HG02885 (cell line): ENCODE measurements around the gene TXNDC12.
"Not testable (repeated sequence)": the region's sequence is repeated elsewhere in the genome, so short reads cannot be mapped to it uniquely, and the experiment has no call there.

ENCODE experiments used
- ATAC-seq: cut with Tn5 transposase; IDR thresholded peaks from one replicate; pipeline ENCODE4 v1.9.1; 2021; ENCODE audit warnings: mild to moderate bottlenecking; ENCODE audit not compliant: unreplicated experiment, poor library complexity

TXNDC12 gene

DNA sequence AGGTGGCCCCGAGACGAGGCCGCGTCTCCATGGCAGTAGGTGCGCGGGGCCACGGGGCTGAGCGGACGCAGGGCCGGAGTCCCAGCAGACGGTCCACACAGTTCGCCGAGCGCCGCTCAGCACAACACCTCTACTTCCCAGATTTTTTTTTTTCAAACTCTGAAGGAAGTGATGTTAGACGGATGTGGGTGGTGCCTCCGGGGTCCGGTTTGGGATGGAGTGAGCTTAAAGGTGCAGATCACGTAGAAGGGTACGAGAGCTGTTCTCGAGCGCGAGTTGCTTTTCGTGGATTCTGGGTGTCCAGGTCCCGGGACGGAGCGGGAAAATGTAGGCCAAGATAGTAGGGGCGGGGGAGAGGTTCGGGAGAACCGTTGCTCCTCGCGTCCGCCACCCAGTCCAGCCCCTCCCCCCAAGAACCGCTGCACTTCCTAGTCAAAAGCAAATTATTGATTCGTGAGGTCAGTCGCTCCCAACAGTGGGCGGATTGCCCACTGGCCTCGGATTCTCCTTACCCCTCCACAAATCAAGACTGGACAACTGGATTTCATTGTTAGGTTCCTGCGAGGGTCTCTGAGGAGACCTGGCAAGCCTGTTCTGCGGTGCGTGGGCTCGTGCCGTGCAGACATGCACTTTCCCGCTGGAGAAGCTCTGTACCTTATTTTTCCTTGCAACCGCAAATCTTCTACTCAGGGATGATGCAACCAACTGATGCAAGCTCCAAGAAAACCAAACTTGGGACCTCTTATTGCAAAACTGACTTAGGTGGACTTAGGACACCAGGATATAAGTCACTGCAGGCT, at the start of gene TXNDC12:
Gene TXNDC12, minus strand, starts transcription at position 126 of the 800 bp plus-strand sequence. Its CDS starts 95 bp downstream, at position 31.
- peak; percentile 52 for ATAC-seq

DNA sequence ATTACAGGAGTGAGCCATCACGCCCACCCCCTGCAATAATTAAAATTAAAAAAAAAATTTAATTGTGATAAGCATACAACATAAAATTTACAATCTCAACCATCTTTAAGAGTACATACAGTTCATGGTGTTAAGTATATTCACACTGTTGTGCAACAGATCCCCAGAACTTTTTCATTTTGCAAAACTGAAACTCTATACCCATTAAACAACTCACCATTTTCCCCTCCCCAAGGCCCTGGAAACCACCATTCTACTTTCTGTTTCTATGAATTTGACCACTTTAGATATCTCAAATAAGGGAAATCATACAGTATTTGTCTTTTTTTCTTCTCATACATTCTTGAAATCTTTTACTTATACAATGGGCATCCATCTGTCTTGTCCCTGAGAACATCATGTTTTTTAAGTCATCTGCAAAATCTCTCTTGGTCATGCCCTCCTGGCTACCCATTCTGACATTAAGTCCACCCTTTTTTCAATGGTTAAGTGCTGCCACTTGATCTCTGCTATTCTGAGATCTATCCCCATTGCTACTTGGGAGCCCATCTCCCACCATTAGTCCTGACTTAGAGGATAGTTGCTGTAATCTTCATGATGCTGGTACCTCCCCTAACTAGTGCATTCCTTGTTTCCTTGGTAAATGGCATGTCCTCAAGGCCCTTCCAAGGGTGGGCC, 47.5 kb upstream of the TXNDC12 start:
- no peak for ATAC-seq

DNA sequence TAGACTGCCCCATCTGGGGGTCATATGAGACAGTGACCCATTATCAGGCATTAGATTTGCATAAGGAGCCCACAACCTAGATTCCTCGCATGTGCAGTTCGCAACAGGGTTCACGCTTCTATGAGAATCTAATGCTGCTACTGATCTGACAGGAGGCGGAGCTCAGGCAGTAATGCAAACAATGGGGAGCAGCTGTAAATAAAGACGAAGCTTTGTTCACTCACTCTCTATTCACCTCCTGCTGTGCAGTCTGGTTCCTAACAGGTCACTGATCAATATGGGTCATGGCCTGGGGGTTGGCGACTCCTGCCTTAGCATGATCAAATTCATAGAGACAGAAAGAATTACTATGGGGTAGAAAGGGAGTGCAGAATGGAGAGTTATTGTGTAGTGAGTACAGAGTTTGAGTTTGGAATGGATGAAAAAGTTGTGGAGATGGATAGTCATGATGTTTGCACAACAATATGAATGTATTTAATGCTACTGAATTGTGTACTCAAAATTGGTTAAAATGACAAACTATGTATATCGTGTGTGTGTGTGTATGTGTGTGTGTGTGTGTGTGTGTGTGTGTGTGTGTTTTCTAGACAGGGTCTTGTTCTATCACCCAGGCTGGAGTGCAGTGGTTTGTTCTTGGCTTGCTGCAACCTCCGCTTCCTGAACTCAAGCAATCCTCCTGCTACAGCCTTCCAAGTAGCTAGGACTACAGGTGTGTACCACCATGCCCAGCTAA, 43.3 kb upstream of the TXNDC12 start:
- no peak for ATAC-seq

DNA sequence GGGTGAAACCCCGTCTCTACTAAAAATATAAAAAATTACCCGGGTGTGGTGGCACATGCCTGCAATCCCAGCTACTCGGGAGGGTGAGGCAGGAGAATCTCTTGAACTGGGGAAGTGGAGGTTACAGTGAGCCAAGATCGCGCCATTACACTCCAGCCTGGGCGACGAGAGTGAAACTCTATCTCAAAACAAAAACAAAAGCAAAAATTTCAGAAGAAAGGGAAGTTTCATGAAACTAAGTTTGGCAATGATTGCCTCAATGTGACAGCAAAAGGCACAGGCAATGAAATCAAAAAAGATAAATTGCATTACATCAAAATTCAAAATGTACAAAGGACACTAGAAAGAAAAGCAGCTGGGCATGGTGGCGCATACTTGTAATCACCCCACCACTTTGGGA, 41.2 kb upstream of the TXNDC12 start:
- no peak for ATAC-seq

DNA sequence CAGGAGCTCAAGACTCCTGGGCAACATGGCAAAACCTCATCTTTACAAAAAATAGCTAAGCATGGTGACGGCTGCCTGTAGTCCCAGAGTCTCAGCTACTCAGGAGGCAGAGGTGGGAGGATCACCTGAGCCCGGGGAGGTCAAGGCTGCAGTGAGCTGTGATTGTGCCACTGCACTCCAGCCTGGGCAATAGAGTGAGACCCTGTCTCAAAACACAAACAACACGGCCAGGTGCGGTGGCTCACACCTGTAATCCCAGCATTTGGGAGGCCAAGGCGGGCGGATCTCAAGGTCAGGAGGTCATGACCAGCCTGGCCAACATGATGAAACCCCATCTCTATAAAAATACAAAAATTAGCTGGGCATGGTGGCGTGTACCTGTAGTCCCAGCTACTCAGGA, 39.3 kb upstream of the TXNDC12 start:
- ATAC-seq: not testable (repeated sequence)

DNA sequence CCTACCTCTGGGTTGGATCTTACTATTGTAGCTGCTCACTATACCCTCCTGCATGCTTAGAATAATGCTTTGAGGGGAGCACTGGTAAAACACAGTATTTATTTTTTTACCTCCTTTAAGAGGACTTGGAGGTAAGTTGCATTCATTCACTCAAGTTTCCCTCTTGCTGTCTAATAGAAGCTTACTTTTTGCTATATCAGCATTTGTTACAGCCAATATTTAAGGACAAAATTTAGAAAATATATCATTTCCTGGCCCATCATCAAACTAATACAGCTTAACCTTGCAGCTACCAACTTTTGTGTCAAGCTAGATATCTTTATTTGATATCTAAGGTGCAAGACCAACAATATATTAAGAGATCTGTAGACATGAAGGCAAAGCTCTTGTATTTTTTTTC, 32.9 kb upstream of the TXNDC12 start:
- not testable (repeated sequence) for ATAC-seq

DNA sequence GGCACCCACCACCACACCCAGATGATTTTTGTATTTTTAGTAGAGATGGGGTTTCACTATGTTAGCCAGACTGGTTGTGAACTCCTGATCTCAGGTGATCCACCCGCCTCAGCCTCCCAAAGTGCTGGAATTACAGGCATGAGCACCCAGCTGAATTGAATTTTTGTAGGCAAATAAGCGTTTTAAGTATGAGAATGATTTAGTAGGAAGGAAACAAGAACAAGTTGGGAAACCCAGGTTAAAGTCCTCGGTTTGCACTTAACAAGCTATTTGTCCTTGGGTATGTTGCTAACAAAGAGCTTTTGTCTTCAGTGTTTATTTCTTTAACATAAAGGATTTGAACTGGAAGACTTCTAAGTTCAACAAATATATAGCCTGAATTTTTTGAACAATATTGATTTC, 25.0 kb upstream of the TXNDC12 start:
- no peak for ATAC-seq

DNA sequence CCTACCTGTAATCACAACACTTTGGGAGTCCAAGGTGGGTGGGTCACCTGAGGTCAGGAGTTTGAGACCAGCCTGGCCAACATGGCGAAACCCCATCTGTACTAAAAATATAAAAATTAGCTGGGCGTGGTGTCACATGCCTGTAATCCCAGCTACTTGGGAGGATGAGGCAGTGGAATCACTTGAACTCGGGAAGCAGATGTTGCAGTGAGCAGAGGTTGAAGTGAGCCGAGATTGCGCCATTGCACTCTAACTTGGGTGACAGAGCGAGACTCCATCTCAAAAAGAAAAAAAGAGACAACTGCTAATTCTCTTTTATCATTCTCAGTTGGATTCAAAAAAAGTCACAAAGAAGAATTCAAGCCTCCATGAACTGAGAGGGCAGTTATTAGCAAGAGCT, 22.3 kb upstream of the TXNDC12 start:
- not testable (repeated sequence) for ATAC-seq

DNA sequence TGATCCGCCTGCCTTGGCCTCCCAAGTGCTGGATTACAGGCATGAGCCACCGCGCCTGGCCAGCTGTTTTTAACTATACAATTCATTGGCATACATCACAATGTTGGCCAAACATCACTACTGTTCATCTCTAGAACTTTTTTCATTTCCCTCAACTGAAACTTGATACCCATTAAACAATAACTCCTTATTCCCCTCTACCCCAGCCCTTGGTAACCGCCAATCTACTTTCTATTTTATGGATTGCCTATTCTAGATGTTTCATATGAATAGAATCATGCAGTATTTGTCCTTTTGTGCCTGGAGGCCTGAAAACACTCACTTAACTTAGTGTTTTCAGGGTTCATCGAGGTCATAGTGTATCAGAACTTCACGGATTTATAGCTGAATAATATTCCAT, 17.3 kb upstream of the TXNDC12 start:
- no peak for ATAC-seq

DNA sequence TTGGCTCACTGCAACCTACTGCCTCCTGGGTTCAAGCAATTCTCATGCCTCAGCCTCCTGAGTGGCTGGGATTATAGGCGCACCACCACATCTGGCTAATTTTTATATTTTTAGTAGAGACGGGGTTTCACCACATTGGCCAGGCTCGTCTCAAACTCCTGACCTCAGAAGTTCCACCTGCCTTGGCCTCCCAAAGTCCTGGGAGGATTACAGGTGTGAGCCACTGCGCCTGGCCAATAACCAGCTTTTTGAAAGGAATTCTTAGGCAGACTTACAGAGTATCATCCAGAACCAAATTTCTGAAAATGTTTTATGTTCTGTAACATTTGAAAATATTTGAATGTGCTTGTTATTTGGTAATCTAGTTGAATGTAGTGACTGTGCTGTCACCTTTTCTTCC, 15.7 kb upstream of the TXNDC12 start:
- ATAC-seq: no peak

DNA sequence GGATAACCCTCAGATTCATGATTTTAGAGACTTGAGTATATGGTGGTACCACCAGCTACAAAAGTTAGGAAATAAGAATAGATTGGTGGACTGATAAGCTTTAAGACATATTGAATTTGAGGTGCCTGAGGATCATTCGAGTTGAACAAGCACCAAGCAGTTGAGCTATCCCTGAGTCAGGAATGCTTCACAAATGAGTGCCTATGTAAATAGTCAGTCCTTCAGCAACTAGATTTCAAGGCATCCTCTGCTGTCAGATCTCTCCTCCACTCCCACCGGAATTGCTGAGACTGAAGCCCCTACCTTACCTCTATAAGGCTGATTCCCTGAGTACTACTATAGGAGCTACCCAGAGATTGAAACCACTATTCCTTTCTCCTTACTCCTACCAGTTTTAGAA, 8.2 kb upstream of the TXNDC12 start:
- no peak for ATAC-seq

DNA sequence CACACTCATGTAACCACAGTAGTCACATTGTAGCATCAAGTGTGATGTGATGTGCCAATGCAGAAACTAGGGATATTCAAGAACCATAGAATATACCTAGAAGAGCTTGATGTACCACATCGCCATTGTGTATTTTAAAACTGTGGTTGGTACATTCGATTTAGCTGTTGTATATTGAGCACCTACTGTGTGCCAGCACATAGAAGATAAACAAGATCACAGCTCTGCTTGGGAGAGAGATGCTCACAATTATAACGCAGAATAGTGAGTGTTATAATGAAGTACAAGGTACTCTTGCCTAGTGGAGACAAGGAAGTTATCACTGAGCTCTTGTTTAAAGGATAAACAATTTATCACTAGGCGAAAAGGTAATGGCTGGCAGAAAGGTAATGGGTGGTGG, 5.8 kb upstream of the TXNDC12 start:
- ATAC-seq: no peak

DNA sequence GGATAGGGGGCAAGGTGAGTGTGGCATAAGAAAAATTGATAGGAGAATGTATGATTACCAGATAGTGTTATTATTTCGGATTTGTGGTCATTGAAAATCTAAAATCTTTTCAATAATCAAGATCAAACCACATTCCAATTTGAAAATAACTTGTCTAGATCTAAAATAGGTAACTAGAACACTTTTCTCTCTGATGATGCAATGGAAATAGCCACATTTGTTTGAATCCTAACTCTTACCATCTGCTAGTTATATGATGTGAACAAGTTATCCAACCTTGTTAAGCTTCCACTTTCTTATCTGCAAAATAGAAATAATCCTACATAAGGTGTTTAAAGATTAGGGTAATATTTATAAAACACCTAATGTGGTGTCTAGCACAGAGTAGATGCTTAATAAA, 4.9 kb upstream of the TXNDC12 start:
- no peak for ATAC-seq

DNA sequence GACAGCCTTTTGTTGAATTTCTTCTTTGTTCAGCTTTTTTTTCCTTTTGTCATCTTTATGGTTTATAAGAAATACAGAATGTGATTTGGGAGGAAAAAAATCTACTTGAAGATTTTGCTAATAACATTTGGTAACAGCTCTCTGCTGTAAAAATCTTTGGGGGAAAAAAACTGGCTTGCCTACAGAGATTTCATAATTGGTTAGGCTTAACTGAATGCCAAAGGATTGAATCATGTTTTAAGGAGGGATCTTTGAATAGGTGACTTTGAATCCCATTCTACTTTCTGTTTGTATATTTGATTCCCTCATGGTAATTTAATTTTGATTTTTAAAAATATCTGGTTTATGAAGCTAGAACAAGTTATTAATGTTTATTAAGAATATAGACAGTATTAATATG, 4.3 kb upstream of the TXNDC12 start:
- no peak for ATAC-seq

DNA sequence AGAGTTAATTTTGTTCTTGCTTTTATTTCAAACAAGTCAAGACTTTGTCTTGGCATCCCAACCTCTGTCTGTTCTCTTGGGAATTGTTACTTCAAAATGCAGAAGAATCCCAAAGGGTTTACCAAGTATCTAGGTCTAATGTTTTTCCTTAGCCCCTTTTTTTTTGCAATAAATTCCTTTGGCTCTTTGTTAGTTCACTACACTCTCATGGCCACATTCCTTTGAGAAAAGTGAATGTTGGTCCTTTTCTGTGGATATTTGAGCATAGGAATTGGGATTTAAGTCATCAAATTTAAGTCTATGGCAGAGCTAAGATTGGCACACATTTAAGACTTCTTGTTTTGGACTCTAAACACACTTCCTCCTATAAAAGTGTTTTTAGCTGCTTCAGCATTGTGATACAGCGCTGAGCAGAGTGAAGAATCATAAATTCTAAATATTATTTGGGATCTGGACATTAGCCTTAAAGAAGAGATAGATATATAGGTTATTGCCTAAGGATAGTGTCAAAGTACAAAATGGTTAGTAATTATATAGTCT, 3.0 kb upstream of the TXNDC12 start:
- ATAC-seq: no peak

DNA sequence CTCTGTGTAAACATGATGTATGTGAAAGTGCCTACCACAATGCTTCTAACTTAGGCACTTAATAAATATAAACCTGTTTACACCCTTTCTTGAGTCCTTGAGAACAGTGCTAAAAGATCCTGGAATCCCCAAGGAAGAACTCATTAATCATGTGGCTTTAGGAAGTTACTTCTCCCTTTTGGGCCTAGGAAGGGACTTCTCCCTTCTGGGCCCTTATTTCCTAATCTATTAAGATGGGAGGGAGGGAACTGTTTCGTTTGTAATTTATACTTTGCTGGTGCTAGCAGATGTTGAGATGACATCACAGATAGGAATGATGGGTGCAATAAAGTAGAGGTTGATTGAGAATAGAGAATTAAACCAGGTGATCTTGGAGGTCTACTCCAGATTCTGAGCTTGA, 2.3 kb upstream of the TXNDC12 start:
- no peak for ATAC-seq

DNA sequence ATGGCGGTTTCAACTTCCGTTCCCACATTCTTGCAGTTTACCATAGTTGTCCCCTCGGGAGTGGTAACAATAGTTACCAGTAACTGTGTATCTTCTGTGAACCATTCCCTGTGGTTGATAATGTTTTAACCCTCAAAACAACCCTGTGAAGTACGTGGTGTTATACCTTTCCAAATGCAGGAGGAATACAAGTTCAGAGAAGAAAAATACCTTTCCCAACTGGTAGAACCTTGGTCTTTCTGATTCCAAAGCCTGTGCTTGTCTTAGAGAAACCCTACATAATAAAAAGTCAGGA, 1.9 kb upstream of the TXNDC12 start:
- ATAC-seq: no peak

DNA sequence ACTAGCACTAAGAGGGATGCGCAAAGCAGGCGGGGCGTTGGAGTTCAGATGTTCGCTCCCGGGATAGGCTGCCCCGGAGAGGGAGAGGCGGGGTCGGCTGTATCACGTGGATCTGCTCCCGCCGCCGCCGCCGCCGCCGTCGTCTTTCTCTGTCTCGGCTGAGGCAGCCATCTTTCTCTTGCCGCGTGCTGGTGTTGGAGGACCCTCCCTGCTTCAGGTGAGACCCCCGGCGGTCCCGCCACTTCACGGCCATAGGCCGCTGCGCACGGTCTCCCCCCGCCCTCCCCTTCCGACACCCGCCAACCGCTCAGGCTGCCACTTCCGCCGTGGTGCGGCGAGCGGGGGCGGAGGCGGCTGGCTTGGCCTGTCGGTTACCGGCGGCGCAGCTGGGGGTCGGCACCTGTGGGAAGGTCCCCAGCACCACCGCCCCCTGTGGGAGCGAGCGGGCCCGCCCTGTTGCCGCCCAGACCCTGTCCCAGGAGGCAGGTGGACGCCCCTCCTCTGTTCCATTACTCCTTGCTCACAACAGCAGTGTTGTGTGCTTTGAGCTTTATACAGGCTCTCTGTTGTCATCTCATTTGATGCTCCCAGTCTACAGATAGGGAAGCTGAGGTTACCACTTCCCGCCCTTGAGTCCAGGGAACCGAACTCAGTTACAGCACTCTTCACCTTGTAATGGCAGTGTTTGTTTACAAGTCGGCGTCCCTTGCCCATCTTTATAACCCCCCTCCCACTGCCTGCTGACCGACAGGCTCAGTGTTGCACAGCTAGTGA, 1.4 kb upstream of the TXNDC12 start, which contains the start of gene BTF3L4:
Gene BTF3L4, plus strand, starts transcription at position 133 of the 774 bp plus-strand sequence. CDS start 3,553 bp downstream, outside the sequence.
- peak; percentile 84 for ATAC-seq

DNA sequence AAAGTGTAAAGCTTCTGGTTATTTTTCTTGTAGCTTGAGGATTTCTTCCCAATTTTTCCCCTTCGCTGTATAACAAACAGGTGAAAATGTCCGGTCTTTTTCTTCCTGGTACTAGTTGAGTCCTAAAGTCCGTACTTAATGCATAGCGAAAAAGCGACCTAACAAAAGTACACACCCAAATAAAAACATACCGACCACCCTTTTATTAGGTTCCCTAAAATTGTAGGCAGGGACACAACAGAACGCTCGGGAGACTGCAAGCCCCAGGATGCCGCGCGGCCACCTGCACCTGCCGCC, 823 bp upstream of the TXNDC12 start:
- no peak for ATAC-seq

DNA sequence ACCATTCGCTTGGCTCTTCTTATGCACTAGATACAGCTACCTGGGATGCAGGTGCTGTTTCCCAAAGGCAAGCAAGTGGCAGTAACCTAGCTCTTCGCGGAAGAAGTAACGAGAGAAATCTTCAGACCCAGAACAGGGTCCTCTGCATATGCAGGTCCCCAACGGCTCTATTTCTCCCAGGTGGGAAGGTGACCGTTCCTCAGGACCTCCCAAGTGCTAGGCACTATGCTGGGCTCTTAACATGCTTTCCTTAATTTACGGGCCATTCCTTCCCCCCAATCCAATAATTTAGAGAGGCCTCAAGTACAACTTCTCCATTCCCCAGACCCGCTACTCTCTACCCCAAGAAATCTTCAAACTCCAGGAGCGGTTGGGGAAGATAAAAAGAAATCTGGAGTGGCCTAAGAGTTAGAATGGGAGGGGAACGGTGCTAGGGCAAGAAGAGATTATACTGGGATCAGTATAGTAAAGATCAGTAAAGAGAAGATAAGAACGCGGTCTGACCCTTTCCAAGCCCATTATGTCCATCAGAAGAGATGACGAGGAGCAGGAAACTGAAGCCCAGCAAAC, 410 bp downstream of the TXNDC12 start:
- ATAC-seq: no peak
